ENCODE data around the gene TANC2. TPM values are rescaled to one million over a fixed set of nuclear protein-coding genes. Genes with fewer than 3 reads are reported as not detected.

The TANC2 gene
- total RNA-seq, 3 donors from 2014 or later: 25.9 to 64.9 (median 31.0) TPM

DNA sequence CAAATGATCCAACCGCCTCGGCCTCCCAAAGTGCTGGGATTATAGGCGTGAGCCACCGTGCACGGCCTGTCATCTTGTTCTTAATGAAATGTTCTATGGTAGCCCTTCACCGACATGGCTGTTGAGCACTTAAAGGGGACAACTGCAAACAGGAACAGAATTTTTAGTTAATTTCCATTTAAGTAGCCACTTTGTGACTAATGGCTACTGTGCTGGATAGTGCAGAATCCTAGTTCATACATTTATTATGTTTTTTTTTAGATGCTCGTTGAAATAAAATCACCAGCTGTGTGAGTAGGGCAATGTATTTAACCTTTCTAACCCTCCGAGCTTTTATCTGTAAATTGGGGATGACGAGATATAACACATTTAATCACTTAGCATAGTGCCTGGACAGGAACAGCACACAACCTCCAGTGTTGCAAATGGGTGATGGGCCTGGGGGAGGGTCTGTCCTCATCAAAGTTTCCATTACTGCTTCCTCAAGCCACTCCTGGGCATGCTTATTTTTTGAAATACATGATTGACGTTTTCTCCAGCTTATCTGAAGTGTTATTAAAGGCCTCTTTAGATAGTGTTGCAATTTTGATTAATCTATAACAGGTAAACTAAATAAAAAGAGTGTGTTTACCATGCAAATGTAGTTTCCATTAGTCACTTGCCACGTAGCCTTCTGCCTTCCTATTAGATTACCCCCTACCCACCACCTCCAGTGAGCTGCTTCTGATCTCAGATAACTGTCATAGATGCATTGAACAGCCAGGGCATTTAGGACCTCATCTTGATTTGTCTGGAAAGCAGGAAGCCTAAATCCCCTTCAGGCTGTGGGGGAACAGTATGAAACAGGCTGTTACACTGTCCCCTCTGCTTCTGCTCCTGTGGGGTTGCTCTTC lies 42.5 kb upstream of the TANC2 start:
- Histone ChIP-seq H3K4me1 (no peaks in the 10 kb centered on the region), H3K27me3 (no peaks in the 10 kb centered on the region), H3K4me3 (no peak overlapping the region), H3K9me3 (no peaks in the 10 kb centered on the region), H3K36me3 (no peaks in the 10 kb centered on the region), H3K27ac (no peak overlapping the region)
- no peak for DNase-seq (ENCODE audit: low spot score in 2 of 2)
- TF ChIP-seq POLR2AphosphoS5 (IDR thresholded peaks at IDR 0.05) (no peak), POLR2A (IDR thresholded peaks at IDR 0.05) (no peak)
- TF ChIP-seq, protein P1, sequence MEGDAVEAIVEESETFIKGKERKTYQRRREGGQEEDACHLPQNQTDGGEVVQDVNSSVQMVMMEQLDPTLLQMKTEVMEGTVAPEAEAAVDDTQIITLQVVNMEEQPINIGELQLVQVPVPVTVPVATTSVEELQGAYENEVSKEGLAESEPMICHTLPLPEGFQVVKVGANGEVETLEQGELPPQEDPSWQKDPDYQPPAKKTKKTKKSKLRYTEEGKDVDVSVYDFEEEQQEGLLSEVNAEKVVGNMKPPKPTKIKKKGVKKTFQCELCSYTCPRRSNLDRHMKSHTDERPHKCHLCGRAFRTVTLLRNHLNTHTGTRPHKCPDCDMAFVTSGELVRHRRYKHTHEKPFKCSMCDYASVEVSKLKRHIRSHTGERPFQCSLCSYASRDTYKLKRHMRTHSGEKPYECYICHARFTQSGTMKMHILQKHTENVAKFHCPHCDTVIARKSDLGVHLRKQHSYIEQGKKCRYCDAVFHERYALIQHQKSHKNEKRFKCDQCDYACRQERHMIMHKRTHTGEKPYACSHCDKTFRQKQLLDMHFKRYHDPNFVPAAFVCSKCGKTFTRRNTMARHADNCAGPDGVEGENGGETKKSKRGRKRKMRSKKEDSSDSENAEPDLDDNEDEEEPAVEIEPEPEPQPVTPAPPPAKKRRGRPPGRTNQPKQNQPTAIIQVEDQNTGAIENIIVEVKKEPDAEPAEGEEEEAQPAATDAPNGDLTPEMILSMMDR (IDR thresholded peaks at IDR 0.05): no peak
- intact Hi-C loops (cut with DNase I; ENCODE audit: low total_unique reads): no loop called here

- no peaks in the 10 kb centered on the region for H3K4me1 ChIP-seq
- no peak overlapping the region for H3K4me3 ChIP-seq
- no peaks in the 10 kb centered on the region for H3K9me3 ChIP-seq
- DNase-seq (ENCODE audit: low spot score in 2 of 2): no peak
- TF ChIP-seq POLR2A (IDR thresholded peaks at IDR 0.05) (no peak), POLR2AphosphoS5 (IDR thresholded peaks at IDR 0.05) (no peak)
- TF ChIP-seq, protein P1 (IDR thresholded peaks at IDR 0.05): no peak
- H3K27ac ChIP-seq: no peak overlapping the region
- H3K27me3 ChIP-seq: no peaks in the 10 kb centered on the region
- intact Hi-C loops (cut with DNase I; ENCODE audit: low total_unique reads): no loop called here
- H3K36me3 ChIP-seq: no peaks in the 10 kb centered on the region
These were observed 40.7 kb upstream of the TANC2 start for GRCh38 chr17:62925267-62925836.

GRCh38 chr17:62927083-62927482 lies 39.0 kb upstream of the TANC2 start:
- Histone ChIP-seq H3K27ac (no peak overlapping the region), H3K36me3 (no peaks in the 10 kb centered on the region), H3K27me3 (no peaks in the 10 kb centered on the region), H3K4me1 (no peaks in the 10 kb centered on the region), H3K9me3 (no peaks in the 10 kb centered on the region), H3K4me3 (no peak overlapping the region)
- intact Hi-C loops (cut with DNase I; ENCODE audit: low total_unique reads): no loop called here
- TF ChIP-seq POLR2AphosphoS5 (IDR thresholded peaks at IDR 0.05) (no peak), POLR2A (IDR thresholded peaks at IDR 0.05) (no peak)
- TF ChIP-seq, protein P1 (IDR thresholded peaks at IDR 0.05): no peak
- DNase-seq (ENCODE audit: low spot score in 2 of 2): no peak

DNA sequence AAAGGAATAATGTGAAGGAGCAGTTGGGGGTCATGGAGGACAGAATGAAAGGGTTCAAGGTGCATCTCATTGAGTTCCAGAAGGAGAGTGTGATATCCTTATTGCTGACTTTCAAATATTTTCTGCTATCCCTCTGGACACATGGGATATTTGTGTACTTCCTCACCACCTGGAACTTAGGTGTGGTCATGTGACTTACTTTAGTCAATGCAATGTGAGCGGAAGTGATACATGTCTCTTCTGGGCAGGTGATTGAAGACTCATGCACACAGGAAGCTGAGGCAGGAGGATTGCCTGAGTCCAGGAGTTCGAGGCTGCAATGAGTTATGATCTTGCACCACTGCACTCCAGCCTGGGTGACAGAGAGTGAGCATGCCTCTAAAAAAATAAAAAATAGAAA lies 36.7 kb upstream of the TANC2 start:
- DNase-seq (ENCODE audit: low spot score in 2 of 2): no peak
- Histone ChIP-seq H3K4me1 (no peaks in the 10 kb centered on the region), H3K9me3 (no peaks in the 10 kb centered on the region), H3K27ac (no peak overlapping the region), H3K36me3 (no peaks in the 10 kb centered on the region), H3K4me3 (no peak overlapping the region), H3K27me3 (no peaks in the 10 kb centered on the region)
- TF ChIP-seq, protein P1 (IDR thresholded peaks at IDR 0.05): no peak
- TF ChIP-seq POLR2AphosphoS5 (IDR thresholded peaks at IDR 0.05) (no peak), POLR2A (IDR thresholded peaks at IDR 0.05) (no peak)
- intact Hi-C loops (cut with DNase I; ENCODE audit: low total_unique reads): no loop called here

DNA sequence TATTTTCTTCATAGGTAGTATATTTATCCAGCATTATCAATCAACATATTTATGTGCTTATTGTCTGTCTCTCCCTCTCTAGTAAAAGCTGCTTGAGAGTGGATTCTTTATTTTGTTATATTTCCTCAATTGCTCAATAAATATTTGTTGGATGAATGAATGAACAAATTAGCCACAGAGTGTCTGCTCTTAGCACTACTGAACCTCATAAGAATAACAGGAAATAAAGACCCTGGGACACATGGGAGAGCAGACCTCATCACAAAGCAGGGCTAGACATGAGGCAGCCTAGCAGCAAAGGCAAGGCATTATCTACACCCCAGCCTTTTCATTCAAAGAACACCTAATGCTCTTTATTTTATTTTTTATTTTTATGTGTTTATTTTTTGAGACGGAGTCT lies 34.9 kb upstream of the TANC2 start:
- intact Hi-C loops (cut with DNase I; ENCODE audit: low total_unique reads): no loop called here
- TF ChIP-seq POLR2AphosphoS5 (IDR thresholded peaks at IDR 0.05) (no peak), POLR2A (IDR thresholded peaks at IDR 0.05) (no peak)
- TF ChIP-seq, protein P1 (IDR thresholded peaks at IDR 0.05): no peak
- Histone ChIP-seq H3K4me3 (no peak overlapping the region), H3K4me1 (no peaks in the 10 kb centered on the region), H3K36me3 (no peaks in the 10 kb centered on the region), H3K9me3 (no peaks in the 10 kb centered on the region), H3K27me3 (no peaks in the 10 kb centered on the region), H3K27ac (no peak overlapping the region)
- DNase-seq (ENCODE audit: low spot score in 2 of 2): no peak

Data from breast epithelium (tissue), 4 donors.